HepG2 (cell line): ENCODE data around the gene CNPY4. TPM values are rescaled to one million over a fixed set of nuclear protein-coding genes. Genes with fewer than 3 reads are reported as not detected.

ENCODE experiments used
- ERF ChIP-seq: IDR thresholded peaks from 2 replicates; pipeline ENCODE4 v1.6.1; 2018; ENCODE audit warnings: missing biosample characterization, missing genetic modification reagents
- FOSL2 ChIP-seq: sonication (generic); formaldehyde crosslinking; IDR thresholded peaks from 2 replicates; pipeline ENCODE4 v1.4.0; 2020; ENCODE audit warnings: missing genetic modification reagents
- HOXA7 ChIP-seq: sonication (generic); formaldehyde crosslinking; IDR thresholded peaks from 2 replicates; pipeline ENCODE4 v1.8.1; 2022; ENCODE audit warnings: mild to moderate bottlenecking, missing genetic modification reagents, moderate library complexity
- MATR3 ChIP-seq: sonication (generic); formaldehyde crosslinking; IDR thresholded peaks from 2 replicates; pipeline ENCODE4 v1.4.0; 2020; ENCODE audit warnings: missing genetic modification reagents
- MEIS1 ChIP-seq: sonication (generic); formaldehyde crosslinking; IDR thresholded peaks from 2 replicates; pipeline ENCODE4 v1.9.0; 2021; ENCODE audit warnings: mild to moderate bottlenecking, missing genetic modification reagents, moderate library complexity, borderline replicate concordance
- MLLT10 ChIP-seq: sonication (generic); formaldehyde crosslinking; IDR thresholded peaks from 2 replicates; pipeline ENCODE4 v1.4.0; 2020; ENCODE audit warnings: missing genetic modification reagents
- MXD4 ChIP-seq: IDR thresholded peaks from 2 replicates; pipeline ENCODE4 v1.6.1; 2016; ENCODE audit warnings: mild to moderate bottlenecking, missing biosample characterization, missing genetic modification reagents
- ONECUT2 ChIP-seq: sonication (generic); formaldehyde crosslinking; IDR thresholded peaks from 2 replicates; pipeline ENCODE4 v1.4.0; 2020; ENCODE audit warnings: missing genetic modification reagents
- REXO4 ChIP-seq: sonication (generic); formaldehyde crosslinking; IDR thresholded peaks from 2 replicates; pipeline ENCODE4 v1.8.0; 2022; ENCODE audit warnings: missing genetic modification reagents, mild to moderate bottlenecking, borderline replicate concordance
- RFX1 ChIP-seq: fragments of 450-650 bp; IDR thresholded peaks from 2 replicates; pipeline ENCODE4 v1.6.1; 2017
- SRSF1 ChIP-seq: fragments of 200-400 bp; formaldehyde crosslinking; optimal IDR thresholded peaks from 2 replicates; pipeline ENCODE3; 2017; ENCODE audit warnings: mild to moderate bottlenecking, low read depth, low read length, moderate library complexity
- ZBTB42 ChIP-seq: sonication (generic); formaldehyde crosslinking; IDR thresholded peaks from 2 replicates; pipeline ENCODE4 v1.5.0; 2020; ENCODE audit warnings: mild to moderate bottlenecking, missing genetic modification reagents
- ZNF263 ChIP-seq: sonication (generic); formaldehyde crosslinking; IDR thresholded peaks from 2 replicates; pipeline ENCODE4 v1.4.0; 2020; ENCODE audit warnings: missing genetic modification reagents
- ZNF292 ChIP-seq: sonication (generic); formaldehyde crosslinking; IDR thresholded peaks from 2 replicates; pipeline ENCODE4 v1.8.1; 2022; ENCODE audit warnings: mild to moderate bottlenecking, low read depth, missing genetic modification reagents, borderline replicate concordance
- ZNF44 ChIP-seq: sonication (generic); formaldehyde crosslinking; IDR thresholded peaks from 2 replicates; pipeline ENCODE4 v1.5.1; 2020; ENCODE audit warnings: mild to moderate bottlenecking, missing genetic modification reagents
- ZNF577 ChIP-seq: sonication (generic); formaldehyde crosslinking; IDR thresholded peaks from 2 replicates; pipeline ENCODE4 v1.4.0; 2020; ENCODE audit warnings: mild to moderate bottlenecking, low read depth, missing genetic modification reagents, borderline replicate concordance
- ZNF605 ChIP-seq: sonication (generic); formaldehyde crosslinking; IDR thresholded peaks from 2 replicates; pipeline ENCODE4 v1.8.0; 2022; ENCODE audit warnings: mild to moderate bottlenecking, missing genetic modification reagents
- ZNF761 ChIP-seq: sonication (generic); formaldehyde crosslinking; conservative IDR thresholded peaks from 2 replicates; pipeline ENCODE4 v1.4.0; 2020; ENCODE audit warnings: mild to moderate bottlenecking, missing genetic modification reagents
- polyA plus RNA-seq, 8 experiments: library from polyadenylated mRNA; depleted of rRNA in 3 of 8; stranded (reverse) in 7 of 8; unstranded in 1 of 8; fragments of >200 nt; fragmentation: Illumina TruSeq in 4 of 8; extraction: Trizol in 4 of 8; gene quantifications; 2 replicates each; pipeline versions ENCODE4 v1.2.1 to v1.2.3, GENCODE V29; 2011 to 2016; ENCODE audit warnings: low read depth in 4 of 8, missing spikeins in 1 of 8, mixed read lengths in 1 of 8; ENCODE audit not compliant: insufficient read depth in 1 of 8
- total RNA-seq, 5 experiments: library from RNA; depleted of rRNA; stranded (reverse); fragments of >200 nt; fragmentation: Illumina TruSeq; extraction: Trizol; gene quantifications; 2 replicates each; pipeline ENCODE4 v1.2.3, GENCODE V29; 2016; ENCODE audit warnings: low read depth in 1 of 5
- TF ChIP-seq, protein P1 (sequence below): sonication (generic); formaldehyde crosslinking; IDR thresholded peaks from 2 replicates; pipeline ENCODE4 v1.5.0; 2020; ENCODE audit warnings: mild to moderate bottlenecking, missing genetic modification reagents
- TF ChIP-seq, protein P2 (sequence below): sonication (generic); formaldehyde crosslinking; IDR thresholded peaks from 2 replicates; pipeline ENCODE4 v1.5.1; 2020; ENCODE audit warnings: missing genetic modification reagents, mild to moderate bottlenecking, borderline replicate concordance
- TF ChIP-seq, protein P3 (sequence below): sonication (generic); formaldehyde crosslinking; conservative IDR thresholded peaks from 2 replicates; pipeline ENCODE4 v1.8.1; 2023; ENCODE audit warnings: missing genetic modification reagents
- TF ChIP-seq, protein P4 (sequence below): IDR thresholded peaks from 2 replicates; pipeline ENCODE4 v1.6.1; 2016; ENCODE audit warnings: low read depth, control low read depth
- TF ChIP-seq, protein P5 (sequence below): sonication (generic); formaldehyde crosslinking; IDR thresholded peaks from 2 replicates; pipeline ENCODE4 v1.8.1; 2023; ENCODE audit warnings: mild to moderate bottlenecking, moderate library complexity, missing genetic modification reagents

Gene CNPY4
- total and polyA plus RNA-seq, 2 of the 13 experiments (the other 11 are each of a cell fraction or from before 2014, with no cell fraction given) = 6.2 to 12.7 TPM

DNA sequence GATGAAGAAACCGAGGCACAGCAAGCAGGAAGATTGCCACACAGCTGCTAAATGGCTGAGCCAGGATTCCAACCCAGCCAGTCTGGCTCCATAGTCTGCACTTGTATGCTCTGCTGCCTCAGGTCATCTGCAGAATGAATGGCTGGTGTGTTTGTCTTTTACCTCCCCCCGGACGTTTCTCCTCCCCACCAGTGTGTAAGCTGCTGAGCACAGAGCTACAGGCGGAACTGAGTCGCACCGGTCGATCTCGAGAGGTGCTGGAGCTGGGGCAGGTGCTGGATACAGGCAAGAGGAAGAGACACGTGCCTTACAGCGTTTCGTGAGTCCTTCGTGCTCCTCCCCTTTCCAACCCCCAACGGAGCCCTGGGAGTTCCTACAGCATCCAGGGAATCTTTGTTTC lies 2.6 kb downstream of the CNPY4 start (continued):
- no peak for TF ChIP-seq HOXA7 (CRISPR knock-in tag)
- TF ChIP-seq SRSF1 = no peak
- peak; percentile 49; the same call in 1 of the 2 replicates for TF ChIP-seq FOSL2 (CRISPR knock-in tag)
- no peak; the same call in 1 of the 2 replicates for TF ChIP-seq ERF (CRISPR knock-in tag)
- TF ChIP-seq, protein P1, sequence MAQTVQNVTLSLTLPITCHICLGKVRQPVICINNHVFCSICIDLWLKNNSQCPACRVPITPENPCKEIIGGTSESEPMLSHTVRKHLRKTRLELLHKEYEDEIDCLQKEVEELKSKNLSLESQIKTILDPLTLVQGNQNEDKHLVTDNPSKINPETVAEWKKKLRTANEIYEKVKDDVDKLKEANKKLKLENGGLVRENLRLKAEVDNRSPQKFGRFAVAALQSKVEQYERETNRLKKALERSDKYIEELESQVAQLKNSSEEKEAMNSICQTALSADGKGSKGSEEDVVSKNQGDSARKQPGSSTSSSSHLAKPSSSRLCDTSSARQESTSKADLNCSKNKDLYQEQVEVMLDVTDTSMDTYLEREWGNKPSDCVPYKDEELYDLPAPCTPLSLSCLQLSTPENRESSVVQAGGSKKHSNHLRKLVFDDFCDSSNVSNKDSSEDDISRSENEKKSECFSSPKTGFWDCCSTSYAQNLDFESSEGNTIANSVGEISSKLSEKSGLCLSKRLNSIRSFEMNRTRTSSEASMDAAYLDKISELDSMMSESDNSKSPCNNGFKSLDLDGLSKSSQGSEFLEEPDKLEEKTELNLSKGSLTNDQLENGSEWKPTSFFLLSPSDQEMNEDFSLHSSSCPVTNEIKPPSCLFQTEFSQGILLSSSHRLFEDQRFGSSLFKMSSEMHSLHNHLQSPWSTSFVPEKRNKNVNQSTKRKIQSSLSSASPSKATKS = no peak
- TF ChIP-seq, protein P2, sequence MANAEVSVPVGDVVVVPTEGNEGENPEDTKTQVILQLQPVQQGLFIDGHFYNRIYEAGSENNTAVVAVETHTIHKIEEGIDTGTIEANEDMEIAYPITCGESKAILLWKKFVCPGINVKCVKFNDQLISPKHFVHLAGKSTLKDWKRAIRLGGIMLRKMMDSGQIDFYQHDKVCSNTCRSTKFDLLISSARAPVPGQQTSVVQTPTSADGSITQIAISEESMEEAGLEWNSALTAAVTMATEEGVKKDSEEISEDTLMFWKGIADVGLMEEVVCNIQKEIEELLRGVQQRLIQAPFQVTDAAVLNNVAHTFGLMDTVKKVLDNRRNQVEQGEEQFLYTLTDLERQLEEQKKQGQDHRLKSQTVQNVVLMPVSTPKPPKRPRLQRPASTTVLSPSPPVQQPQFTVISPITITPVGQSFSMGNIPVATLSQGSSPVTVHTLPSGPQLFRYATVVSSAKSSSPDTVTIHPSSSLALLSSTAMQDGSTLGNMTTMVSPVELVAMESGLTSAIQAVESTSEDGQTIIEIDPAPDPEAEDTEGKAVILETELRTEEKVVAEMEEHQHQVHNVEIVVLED (CRISPR knock-in tag) = no peak
- no peak for TF ChIP-seq ZNF761 (CRISPR knock-in tag)
- no peak for TF ChIP-seq MATR3 (CRISPR knock-in tag)
- peak; percentile 38; the same call in 1 of the 2 replicates for TF ChIP-seq ZNF605 (CRISPR knock-in tag)
- peak; percentile 67; the same call in 1 of the 2 replicates for TF ChIP-seq MXD4 (CRISPR knock-in tag)
- peak; percentile 68; the same call in 1 of the 2 replicates for TF ChIP-seq ZNF292 (CRISPR knock-in tag)
- no peak; the same call in 1 of the 2 replicates for TF ChIP-seq ZNF263 (CRISPR knock-in tag)
- no peak for TF ChIP-seq RFX1
- no peak for TF ChIP-seq MLLT10
- no peak for TF ChIP-seq ZNF44 (CRISPR knock-in tag)
- TF ChIP-seq, protein P3, sequence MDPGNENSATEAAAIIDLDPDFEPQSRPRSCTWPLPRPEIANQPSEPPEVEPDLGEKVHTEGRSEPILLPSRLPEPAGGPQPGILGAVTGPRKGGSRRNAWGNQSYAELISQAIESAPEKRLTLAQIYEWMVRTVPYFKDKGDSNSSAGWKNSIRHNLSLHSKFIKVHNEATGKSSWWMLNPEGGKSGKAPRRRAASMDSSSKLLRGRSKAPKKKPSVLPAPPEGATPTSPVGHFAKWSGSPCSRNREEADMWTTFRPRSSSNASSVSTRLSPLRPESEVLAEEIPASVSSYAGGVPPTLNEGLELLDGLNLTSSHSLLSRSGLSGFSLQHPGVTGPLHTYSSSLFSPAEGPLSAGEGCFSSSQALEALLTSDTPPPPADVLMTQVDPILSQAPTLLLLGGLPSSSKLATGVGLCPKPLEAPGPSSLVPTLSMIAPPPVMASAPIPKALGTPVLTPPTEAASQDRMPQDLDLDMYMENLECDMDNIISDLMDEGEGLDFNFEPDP (CRISPR knock-in tag) = no peak
- no peak for TF ChIP-seq MEIS1 (CRISPR knock-in tag)
- TF ChIP-seq REXO4 (CRISPR knock-in tag) = no peak
- TF ChIP-seq, protein P4, sequence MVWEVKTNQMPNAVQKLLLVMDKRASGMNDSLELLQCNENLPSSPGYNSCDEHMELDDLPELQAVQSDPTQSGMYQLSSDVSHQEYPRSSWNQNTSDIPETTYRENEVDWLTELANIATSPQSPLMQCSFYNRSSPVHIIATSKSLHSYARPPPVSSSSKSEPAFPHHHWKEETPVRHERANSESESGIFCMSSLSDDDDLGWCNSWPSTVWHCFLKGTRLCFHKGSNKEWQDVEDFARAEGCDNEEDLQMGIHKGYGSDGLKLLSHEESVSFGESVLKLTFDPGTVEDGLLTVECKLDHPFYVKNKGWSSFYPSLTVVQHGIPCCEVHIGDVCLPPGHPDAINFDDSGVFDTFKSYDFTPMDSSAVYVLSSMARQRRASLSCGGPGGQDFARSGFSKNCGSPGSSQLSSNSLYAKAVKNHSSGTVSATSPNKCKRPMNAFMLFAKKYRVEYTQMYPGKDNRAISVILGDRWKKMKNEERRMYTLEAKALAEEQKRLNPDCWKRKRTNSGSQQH (CRISPR knock-in tag) = peak; percentile 83; the same call in 1 of the 2 replicates
- TF ChIP-seq ZBTB42 (CRISPR knock-in tag) = no peak
- TF ChIP-seq, protein P5, sequence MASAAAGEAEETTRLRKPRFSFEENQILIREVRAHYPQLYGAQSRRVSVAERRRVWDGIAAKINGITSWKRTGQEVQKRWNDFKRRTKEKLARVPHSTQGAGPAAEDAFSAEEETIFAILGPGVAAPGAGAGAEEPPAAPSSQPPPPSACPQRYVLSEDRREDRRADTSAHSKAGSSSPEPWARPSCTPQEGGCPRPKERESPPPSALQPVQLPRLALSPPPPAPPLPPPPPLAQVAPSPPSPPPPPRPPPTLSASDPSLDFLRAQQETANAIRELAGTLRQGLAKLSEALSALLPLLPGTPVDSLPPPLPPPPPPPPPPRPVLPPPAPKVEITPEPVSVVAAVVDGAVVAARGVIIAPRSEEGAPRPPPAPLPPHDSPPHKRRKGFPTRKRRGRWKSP (CRISPR knock-in tag) = no peak
- no peak for TF ChIP-seq ZNF577 (CRISPR knock-in tag)
- TF ChIP-seq ONECUT2 (CRISPR knock-in tag) = peak; percentile 73
